CMK (cell line): Measurements from ENCODE around the gene ASTN2.

Source experiments
- DNase-seq: peaks from one replicate; pipeline ENCODE4 v3.0.0-alpha.2; 2010; ENCODE audit warnings: low read depth

The ASTN2 gene

DNA sequence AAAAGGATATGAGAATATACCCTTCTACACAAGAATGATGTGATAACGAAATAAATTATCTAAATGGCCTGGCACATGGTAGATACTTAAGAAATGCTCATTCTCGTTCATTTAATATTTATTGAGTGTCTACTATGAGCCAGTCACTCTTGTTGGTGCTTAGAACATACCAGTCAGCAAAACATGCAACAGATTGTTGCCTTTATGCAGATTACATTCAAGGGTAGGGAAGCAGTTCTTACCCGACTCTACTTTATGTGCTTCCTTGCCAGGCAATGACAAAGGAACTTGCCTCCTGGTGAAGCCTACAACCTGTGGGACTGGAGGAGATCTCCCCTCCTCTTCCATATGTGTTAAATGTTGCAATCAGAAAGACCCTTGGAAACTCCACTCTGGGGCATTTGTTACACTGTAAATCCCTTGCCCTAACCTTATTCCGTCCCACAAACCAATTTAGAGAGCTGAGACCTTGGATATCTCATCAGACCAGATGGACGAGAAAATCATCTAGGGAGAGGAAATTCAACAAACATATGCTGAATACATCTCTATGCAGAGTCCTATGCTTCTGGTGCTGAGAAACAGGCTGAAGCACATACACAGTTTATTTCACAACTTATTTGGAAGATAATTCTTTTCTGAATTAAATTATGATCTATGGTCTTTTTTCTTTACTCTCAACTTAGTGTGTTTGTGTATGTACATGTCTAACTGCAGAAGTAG, 855.9 kb downstream of the ASTN2 start:
- no peak for DNase-seq

DNA sequence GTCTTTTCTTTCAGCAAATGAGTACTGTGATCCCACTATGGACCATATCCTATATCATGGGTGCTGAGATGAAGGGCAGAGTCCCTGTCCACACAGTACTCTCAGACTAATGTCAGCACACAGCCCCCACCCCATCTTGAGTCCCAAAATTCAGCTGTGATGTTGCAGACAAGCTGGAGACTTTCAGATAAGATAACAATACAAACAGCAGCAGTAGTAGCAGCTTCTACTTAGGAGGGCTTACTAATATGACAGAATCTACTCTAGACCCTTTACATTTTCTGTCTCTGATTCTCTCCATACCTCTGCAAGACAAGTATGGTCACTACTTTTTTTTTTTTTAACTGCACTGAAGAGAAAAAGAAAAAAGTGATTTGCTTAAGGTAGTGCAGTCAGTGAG, 856.8 kb downstream of the ASTN2 start:
- DNase-seq = no peak

DNA sequence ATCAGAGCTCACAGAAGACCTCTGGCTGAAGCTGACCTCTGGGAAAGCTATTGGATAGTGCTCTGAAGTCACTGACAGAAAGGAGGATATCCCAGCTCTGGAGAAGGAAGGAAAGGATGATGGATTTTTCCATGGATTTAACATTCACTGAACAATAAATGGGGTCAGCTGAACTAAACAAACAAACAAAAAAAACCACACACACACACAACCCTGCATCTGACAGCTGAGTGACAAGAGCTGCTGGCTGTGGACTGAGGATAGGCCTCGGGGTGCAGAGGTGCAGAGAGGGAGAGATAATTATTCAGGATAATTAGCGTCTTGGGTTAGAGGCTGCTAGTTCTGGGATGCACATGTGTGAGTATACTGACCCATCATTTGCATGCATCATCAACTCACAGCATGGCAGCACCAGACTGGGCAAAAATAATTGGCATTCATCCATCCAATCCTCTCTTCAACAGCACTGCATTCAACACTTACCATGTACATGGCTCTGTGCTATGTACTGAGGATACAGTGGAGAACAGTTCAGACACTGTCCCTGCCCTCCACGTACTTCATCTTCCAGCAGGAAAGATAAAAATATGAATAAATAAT, 859.2 kb downstream of the ASTN2 start:
- DNase-seq = no peak

DNA sequence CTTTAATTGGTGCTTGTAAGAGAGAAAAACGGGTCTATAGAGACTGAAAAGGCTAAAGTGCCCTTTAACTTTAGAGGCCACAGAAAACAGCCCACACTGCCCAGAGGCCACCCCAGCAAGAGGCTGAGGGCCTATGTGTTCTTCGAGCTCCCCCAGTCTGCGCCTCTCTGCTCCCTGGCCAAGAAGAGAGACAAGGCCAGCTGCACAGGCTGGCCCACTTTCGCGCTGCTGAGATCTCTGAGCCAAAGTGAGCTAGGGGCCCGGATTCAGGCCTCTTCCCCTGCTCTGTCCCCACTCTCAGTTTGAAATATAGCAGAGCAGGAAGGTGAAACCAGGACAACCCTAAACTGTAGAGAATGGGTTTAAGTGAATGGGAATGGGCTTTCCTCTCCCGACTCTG, 859.7 kb downstream of the ASTN2 start:
- no peak for DNase-seq

DNA sequence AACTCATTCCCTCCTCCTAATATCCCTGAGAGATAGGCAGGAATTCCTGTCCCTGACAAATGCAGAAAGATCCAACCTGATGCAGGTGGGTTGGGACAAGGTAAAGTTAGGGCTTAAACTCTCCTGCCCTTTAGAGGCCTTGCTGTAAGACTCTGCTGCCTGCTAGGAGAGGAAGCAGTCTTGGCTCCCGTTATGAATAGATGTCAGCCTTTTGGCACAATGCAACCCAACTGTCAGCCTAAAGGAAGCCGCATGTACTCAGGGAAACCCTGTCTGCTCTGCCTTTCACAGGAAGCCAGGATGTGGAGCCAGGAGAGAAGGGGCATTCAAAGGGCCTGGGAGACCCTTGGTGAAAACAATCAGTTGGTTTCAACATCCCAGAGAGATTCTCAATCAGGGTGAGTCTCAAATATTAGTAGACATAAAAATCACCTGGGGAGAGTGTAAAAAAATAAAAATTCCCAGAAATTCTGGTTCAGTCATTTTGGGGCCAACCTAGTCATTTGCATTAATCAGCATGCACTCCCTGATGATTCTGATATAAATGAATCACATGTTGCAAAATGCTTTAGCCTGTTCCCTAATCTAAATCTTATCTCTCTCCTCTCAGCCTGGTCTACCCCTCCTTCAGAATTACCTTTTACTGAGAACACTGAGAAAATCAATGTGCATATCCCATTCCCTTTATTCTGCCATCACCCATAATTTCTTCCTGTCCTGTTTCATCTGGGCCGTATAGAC, 864.0 kb downstream of the ASTN2 start:
- DNase-seq = no peak

DNA sequence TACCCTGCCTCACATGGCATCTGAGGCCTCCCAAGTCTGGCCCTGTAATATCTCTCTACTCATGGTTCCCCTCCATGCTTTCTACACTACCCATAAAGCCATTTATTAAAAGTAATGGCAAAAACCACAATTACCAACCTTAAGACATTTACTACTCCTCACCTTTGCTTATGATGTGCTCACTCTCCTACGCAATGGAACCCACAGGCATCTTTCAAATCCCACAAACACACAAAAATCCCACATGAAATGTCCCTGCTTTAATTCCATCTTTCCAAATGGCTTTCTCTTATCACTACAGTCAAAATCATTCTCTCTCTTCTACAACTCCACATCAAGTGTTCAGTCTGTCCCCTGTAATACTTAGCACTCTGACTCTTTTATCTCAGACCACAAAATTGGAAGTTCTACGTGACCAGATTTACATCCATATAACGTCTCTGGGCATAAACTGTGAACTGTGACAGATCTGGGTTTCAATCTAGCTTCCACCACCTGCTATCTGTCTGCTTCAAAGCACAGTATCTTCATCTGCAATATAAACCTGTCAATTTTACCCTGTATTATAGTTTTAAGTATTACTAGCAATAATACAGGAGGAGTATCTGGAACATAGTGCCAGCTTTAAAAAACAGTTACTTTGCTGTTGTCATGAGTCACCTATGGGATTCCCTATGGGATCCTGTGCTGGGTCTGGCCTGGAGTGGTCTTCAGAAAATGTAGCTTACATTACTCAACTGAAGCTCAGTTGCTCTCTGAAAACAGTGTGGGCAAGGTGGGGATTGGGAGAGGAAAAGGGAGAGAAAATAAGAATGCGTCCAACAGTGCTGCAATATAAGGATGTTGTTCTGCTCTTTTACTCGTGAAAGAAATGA, 864.8 kb downstream of the ASTN2 start:
- DNase-seq = no peak

DNA sequence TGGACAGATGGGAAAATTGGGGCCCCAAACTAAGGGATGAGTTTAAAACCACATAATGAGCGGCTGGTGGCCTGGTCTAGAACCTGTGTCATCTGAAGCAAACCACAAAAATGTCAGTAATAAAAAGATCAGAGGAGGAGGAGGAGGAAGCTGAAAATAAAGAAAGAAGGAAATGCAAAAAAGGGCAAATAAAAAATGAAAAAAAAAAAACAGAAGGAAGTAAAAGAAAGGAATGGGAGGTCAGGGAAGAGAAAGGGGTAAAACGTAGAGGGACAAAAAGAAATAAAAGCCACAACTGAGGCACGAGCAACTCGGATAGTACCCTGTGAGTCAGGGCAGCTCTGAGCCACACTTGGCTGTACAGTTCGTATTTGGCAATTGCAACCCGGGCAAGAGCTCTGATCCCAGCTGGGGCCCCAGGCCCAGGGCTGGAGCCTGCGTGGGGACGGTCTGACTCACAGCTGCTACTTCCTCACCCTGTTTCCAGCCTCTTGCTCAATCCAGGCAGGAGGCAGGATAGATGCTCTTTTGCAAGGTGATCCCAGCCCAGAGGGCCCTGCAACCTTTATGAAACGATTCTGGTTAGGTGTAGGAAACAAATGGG, 865.7 kb downstream of the ASTN2 start:
- DNase-seq = no peak

DNA sequence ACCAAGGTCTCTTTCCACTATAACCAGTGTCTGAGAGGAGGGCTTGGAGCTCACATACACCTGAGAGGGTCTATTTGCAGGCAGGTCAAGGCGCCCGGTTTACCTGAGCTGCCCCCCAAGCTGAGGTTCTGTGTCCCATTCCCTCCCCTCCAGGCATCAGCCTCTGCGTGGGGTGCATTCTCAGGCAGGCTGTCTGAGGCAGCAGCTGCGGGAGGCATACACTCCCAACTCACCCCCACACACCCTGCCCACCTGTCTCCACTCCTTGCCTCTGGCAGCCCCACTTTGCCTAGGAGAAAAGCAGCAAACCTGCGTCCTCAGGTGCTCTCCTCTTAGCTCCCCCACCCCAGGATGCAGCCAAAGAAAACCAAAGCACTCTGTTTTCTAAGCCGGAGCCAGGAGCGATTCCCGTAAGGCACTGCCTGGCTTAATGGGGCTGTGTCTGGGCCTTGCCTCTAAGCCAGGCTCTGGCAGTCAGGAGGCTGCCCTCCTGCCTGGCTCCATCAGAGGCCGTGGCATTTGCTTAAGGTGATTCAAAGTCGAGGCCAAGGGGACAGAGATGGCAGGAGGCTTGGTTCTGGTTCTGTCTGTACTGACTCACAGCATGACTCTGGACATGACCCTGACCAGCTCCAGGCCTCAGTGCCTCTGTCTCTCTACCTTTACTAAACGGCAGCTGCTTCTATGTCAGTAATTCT, 867.0 kb downstream of the ASTN2 start:
- no peak for DNase-seq

DNA sequence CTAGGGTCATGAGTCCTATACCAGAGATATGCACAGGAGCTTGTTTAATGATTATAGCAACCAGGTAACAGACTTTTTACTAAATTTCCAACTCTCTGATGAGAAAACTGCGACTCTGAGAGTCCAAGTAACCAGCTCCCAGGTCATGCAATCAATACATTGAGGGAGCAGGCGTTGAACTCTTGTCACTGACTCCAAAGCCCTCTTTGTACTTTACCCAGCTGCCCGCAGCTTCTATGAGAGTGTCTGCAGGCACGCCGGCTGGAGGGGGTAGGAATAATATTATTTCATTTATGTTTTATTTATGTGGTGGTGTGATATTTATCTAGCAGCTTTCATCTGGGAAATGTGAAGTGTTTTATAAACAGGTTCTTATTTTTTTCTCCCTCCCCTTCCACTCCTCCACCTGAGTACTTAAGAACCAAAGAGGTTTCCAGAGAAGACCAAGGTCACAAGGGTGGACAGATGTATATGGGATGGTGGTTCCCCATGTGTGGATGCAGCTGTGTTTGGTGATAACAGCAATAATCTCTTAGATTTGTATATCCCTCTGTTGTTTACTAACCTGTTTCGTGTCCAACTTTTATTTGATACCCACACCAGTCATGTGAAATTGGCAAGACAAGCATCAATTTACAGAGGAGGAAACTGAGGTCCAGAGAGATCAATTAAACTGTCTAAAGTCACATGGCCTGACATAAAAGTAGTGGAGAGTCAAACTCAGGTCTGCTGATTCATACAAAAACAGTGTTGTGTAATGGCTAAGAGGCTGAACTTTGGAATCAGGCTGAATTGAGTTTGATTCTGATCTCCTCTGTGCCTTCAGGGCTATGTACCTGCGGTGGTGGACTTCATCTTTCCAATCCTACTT, 867.9 kb downstream of the ASTN2 start:
- no peak for DNase-seq

DNA sequence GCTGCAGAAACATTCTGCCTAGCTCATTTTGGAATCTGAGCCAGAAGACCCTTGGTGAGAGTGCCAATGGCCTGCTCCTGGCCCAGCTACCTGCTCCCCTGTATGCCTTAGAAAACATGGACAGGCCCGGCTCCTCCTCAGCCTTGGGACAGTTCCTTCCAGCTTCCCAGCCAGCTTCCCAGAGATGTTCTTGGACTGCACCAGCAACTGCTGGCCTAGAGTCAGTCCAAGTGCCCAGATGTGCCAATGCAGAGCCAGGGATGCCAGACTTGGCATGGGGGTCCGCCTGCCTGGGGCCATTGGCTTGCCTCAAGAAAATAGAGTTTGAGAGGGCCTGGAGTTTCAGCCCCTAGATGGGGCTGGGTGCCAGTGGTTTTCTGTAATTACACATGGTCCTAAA, 870.0 kb downstream of the ASTN2 start:
- DNase-seq = no peak

DNA sequence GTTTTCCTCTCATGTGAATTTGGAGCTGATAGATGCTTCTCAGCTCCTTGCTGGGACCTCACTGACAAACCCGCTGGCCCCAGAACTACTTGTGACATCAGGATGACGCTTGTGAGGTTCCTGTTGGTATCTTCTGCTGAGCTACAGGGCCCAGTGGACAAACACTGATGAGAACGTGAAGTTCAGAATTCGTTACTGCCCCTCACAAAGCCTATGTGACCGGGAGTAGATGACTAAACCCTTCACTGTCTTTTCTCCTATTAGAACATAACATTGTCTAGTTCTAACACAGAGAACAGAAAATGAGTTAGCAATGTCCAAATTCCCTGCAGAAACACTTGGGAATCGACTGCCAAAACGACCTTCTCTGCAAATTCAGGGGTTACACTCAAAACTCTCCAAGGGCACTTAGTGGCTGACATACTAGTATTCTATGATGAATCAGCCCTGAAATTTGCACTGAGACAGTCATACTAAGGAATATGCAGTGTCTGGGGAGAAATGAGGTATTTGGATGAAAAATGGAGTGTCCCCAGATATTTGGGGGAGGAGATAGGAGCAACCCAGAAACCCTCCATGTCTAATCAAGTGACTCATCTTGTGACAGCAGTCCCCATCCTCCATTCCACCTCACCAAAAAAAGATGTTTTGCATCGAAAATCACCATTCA, 871.0 kb downstream of the ASTN2 start:
- DNase-seq = no peak

DNA sequence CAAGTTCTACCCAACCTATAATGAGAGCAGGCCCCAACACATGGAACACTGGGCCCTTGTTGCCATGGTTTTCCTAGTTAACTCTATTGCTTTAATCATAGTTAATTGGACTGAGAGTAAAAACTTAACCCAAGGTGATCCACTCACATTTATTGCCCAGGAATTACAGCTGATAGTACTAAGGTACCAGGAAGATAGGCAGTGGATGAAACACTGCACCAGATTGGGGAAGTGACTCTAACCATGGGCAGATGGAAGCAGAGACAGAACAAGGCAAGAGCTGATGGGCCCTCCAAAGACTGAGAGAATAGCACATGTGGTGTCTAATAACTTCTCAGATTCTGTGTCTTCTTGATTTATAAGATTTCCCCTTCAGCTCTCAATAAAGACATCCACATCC, 873.5 kb downstream of the ASTN2 start:
- DNase-seq = no peak

DNA sequence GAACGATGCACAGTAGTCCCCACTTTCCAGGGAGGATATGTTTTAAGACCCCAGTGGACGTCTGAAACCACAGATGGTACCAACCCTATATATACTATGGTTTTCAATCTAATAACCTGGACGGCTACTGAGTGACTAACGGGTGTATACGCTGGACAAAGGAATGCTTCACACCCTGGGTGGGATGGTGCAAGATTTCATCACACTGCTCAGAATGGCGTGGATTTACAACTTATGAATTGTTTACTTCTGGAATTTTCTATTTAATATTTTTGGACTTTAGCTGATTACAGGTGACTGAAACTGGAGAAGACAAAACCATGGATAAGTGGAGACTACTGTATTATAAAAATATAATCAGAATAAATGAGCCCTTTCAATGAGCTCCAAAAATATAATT, 875.3 kb downstream of the ASTN2 start:
- no peak for DNase-seq

DNA sequence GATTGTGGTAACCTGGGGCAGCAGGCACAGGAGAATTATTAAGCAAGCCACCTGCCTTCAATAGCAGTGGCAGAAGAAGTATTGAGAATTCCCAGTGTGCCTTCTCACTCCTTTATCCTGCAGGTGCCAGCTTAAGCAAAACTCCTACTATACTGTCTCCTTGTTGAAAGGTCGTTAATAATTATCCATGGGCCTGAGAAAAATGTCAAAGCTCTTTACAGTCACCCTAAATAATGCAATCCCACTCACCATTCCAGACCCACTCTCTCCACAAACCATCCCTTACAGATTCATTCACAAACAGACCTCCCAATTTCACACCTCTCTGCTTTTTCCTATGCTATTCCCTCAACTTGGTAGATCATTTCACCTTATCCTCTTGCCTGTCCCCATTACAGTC, 889.2 kb downstream of the ASTN2 start:
- no peak for DNase-seq

DNA sequence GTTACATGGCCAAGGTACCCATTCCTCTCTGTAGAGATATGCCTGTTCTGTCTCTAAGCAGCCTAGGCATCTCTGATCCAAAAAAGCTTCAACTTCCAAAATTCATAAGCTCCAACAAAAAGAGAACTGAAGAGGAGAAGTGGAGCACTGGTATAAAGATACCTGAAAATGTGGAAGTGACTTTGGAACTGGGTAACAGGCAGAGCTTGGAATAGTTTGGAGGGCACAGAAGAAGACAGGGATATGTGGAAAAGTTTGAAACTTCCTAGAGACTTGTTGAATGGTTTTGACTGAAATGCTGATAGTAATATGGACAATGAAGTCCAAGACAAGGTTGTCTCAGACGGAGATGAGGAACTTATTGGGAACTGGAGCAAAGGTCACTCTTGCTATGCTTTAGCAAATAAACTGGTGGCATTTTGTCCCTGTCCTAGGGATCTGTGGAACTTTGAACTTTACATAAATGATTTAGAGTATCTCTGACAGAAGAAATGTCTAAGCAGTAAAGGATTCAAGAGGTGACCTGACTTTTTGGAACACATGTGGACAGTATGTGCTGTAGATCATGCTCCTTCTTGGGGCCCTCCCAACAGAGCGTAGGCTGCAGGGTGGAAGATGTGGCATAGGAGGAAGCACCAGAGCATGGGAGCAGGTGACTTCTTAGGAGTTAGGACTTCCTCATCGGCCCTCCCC, 889.9 kb downstream of the ASTN2 start:
- DNase-seq = no peak

DNA sequence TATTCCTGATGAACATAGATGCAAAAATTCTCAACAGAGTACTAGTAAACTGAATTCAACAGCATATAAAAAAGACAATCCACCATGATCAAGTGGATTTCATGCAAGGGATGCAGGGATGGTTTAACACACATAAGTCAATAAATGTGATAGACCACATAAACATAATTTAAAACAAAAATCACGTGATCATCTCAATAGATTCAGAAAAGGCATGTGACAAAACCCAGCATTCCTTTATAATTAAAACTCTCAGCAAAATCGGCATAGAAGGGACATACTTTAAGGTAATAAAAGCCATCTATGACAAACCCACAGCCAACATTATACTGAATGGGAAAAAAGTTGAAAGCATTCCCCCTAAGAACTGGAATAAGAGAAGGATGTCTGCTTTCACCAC, 894.6 kb downstream of the ASTN2 start:
- no peak for DNase-seq

DNA sequence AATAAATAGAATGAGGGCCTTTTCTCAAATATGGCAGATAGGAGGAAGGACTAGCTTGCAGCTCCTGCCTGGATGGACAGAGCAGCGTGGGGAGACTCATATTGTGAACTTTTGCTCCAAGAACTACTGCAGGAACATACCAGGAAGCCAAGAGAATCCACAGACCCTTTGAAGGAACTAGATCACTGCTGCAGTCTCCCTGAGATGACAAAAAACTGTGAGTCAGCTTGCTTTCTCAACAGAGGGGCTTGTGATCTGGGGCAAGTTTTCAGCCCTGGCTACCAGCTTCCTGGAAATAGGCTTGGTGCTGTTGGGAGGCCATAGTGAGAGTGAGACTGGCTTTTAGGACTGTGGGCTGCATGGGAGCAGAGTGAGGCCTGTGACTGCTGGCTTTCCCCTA, 898.4 kb downstream of the ASTN2 start:
- DNase-seq = no peak

DNA sequence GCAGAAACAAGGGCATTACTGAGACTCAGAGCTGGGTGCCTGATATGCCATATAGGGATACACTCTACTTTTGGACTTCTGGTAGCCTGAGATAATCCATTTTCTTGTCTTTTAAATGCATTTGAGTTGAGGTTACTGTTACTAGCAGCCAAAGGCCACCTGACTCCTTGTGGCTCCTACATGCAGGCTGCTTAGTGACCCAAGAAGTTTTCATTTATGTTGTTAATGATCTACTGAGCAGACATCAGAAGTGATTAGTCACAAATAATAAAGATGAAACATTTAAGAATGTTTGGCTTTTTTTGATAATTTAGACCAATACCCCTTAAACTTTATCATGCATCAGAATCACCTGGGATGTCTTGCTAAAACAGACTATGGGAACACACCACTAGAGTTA, 899.3 kb downstream of the ASTN2 start:
- no peak for DNase-seq

DNA sequence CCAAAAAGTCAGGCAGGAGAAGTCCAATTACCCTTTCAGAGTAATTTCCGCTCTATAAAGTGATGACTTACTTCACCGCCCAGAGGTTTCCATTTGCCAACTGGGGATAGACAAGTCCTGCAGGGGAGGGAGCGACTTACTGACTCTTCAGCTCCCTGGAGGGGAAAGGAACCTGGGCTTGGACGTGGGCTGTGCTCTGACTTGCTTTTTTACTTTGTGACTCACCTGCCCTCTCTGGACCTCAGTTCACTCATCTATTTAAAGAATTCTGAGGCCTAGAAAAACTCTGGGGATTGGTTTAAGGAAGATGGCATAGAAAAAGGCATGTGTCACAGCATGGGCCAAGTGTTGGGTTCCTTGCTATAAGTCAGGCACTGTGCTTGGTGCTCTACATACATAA, 908.2 kb downstream of the ASTN2 start:
- DNase-seq = no peak
